GM18868 (cell line): Measurements from ENCODE around the gene GPHA2.

ENCODE experiments used
- ATAC-seq: cut with Tn5 transposase; IDR thresholded peaks from one replicate; pipeline ENCODE4 v1.9.1; 2021; ENCODE audit warnings: mild to moderate bottlenecking, moderate library complexity; ENCODE audit not compliant: unreplicated experiment

Gene GPHA2

GRCh38 chr11:64931290-64931689 lies 4.4 kb downstream of the GPHA2 start:
- no peak for ATAC-seq

GRCh38 chr11:64930340-64930739 lies 5.4 kb downstream of the GPHA2 start:
- no peak for ATAC-seq

GRCh38 chr11:64929625-64930024 lies 6.1 kb downstream of the GPHA2 start:
- ATAC-seq, result no peak

- ATAC-seq, result no peak
These were observed 6.7 kb downstream of the GPHA2 start for GRCh38 chr11:64928957-64929356.

- ATAC-seq, result no peak
These were observed 9.0 kb downstream of the GPHA2 start for GRCh38 chr11:64926689-64927088.

GRCh38 chr11:64925536-64926436 lies 9.9 kb downstream of the GPHA2 start:
- no peak for ATAC-seq

GRCh38 chr11:64924910-64925284 lies 10.8 kb downstream of the GPHA2 start:
- ATAC-seq, result no peak

GRCh38 chr11:64923944-64924909 lies 11.5 kb downstream of the GPHA2 start, which contains the start of gene PPP2R5B:
Gene PPP2R5B, plus strand, starts transcription at chr11:64924689. Its CDS starts 1,046 bp downstream, at chr11:64925735.
- ATAC-seq, result peak; percentile 83

GRCh38 chr11:64923151-64923661 lies 12.5 kb downstream of the GPHA2 start:
- ATAC-seq, result no peak

GRCh38 chr11:64921384-64921783 lies 14.3 kb downstream of the GPHA2 start:
- no peak for ATAC-seq

- ATAC-seq, result no peak
These were observed 15.6 kb downstream of the GPHA2 start for GRCh38 chr11:64920124-64920523.

- no peak for ATAC-seq
These were observed 16.1 kb downstream of the GPHA2 start for GRCh38 chr11:64919627-64920026.

- no peak for ATAC-seq
These were observed 17.7 kb downstream of the GPHA2 start for GRCh38 chr11:64918017-64918416.

- no peak for ATAC-seq
These were observed 18.1 kb downstream of the GPHA2 start for GRCh38 chr11:64917663-64917995.

- ATAC-seq, result peak; percentile 94
These were observed 18.7 kb downstream of the GPHA2 start, which contains the start of gene ATG2A for GRCh38 chr11:64916775-64917662. Gene ATG2A, minus strand, starts transcription at chr11:64917209. Its CDS starts 74 bp downstream, at chr11:64917135.

- peak; percentile 3 for ATAC-seq
These were observed 19.5 kb downstream of the GPHA2 start for GRCh38 chr11:64916040-64916774.

- ATAC-seq, result no peak
These were observed 20.3 kb downstream of the GPHA2 start for GRCh38 chr11:64915376-64915887.

- no peak for ATAC-seq
These were observed 21.6 kb downstream of the GPHA2 start for GRCh38 chr11:64914123-64914522.

- no peak for ATAC-seq
These were observed 22.4 kb downstream of the GPHA2 start for GRCh38 chr11:64913171-64913727.
